Progenitor cell of endocrine pancreas (in vitro differentiated cells): Measurements from ENCODE around the gene INSIG2. TPM values are rescaled to one million over a fixed set of nuclear protein-coding genes. Genes with fewer than 3 reads are reported as not detected.

Source experiments
- DNase-seq: peaks from one replicate; pipeline ENCODE4 v3.0.0; 2021; ENCODE audit warnings: low spot score; ENCODE audit not compliant: unreplicated experiment
- H3K27ac Mint-ChIP-seq: 2 replicates; pipeline ENCODE4 v1.8.0; 2021; ENCODE audit warnings: mild to moderate bottlenecking, moderate library complexity, mixed read lengths
- H3K27me3 Mint-ChIP-seq: 2 replicates; pipeline ENCODE4 v1.8.0; 2021; ENCODE audit warnings: mixed read lengths
- H3K36me3 Mint-ChIP-seq: 2 replicates; pipeline ENCODE4 v1.8.0; 2022; ENCODE audit warnings: mixed read lengths; ENCODE audit not compliant: insufficient read depth
- H3K4me1 Mint-ChIP-seq: 2 replicates; pipeline ENCODE4 v1.8.0; 2021; ENCODE audit warnings: low read depth, mixed read lengths
- H3K4me3 Mint-ChIP-seq: 2 replicates; pipeline ENCODE4 v1.8.0; 2021; ENCODE audit warnings: low read depth, mild to moderate bottlenecking, moderate library complexity, mixed read lengths
- H3K9me3 Mint-ChIP-seq: 2 replicates; pipeline ENCODE4 v1.8.0; 2021; ENCODE audit warnings: low read depth, mixed read lengths
- CTCF ChIP-seq: fragments of 200-600 bp; sonication (generic); IDR thresholded peaks from one replicate; pipeline ENCODE4 v1.5.0; 2021; ENCODE audit warnings: antibody characterized with exemption, mild to moderate bottlenecking; ENCODE audit not compliant: unreplicated experiment
- total RNA-seq: library from RNA; stranded (reverse); gene quantifications from 2 replicates; pipeline ENCODE4 v1.2.1, GENCODE V29; 2021

Gene INSIG2
- total RNA-seq, 1 donor from 2014 or later, result 34.3 TPM

GRCh38 chr2:118065015-118065706 is 23.1 kb upstream of the INSIG2 start:
- no peak for TF ChIP-seq CTCF
- no peaks in the 10 kb centered on the region for H3K27me3 Mint-ChIP-seq
- H3K9me3 Mint-ChIP-seq, result no peaks in the 10 kb centered on the region
- peaks cover 24% of the 10 kb centered on the region for H3K4me1 Mint-ChIP-seq
- no peak for DNase-seq
- H3K36me3 Mint-ChIP-seq, result no peaks in the 10 kb centered on the region
- H3K4me3 Mint-ChIP-seq, result no peak overlapping the region
- H3K27ac Mint-ChIP-seq, result no peak overlapping the region

GRCh38 chr2:118065921-118066511 is 22.3 kb upstream of the INSIG2 start:
- no peak overlapping the region for H3K27ac Mint-ChIP-seq
- H3K4me1 Mint-ChIP-seq, result peaks cover 24% of the 10 kb centered on the region
- no peak for DNase-seq
- no peak overlapping the region for H3K4me3 Mint-ChIP-seq
- H3K27me3 Mint-ChIP-seq, result no peaks in the 10 kb centered on the region
- TF ChIP-seq CTCF, result no peak
- no peaks in the 10 kb centered on the region for H3K9me3 Mint-ChIP-seq
- H3K36me3 Mint-ChIP-seq, result no peaks in the 10 kb centered on the region

GRCh38 chr2:118077636-118078247 is 10.5 kb upstream of the INSIG2 start:
- Mint-ChIP-seq H3K36me3 (no peaks in the 10 kb centered on the region), H3K4me1 (peaks cover 8% of the 10 kb centered on the region), H3K9me3 (no peaks in the 10 kb centered on the region), H3K4me3 (no peak overlapping the region), H3K27me3 (no peaks in the 10 kb centered on the region), H3K27ac (no peak overlapping the region)
- TF ChIP-seq CTCF, result no peak
- no peak for DNase-seq

- TF ChIP-seq CTCF, result no peak
- Mint-ChIP-seq H3K27me3 (no peaks in the 10 kb centered on the region), H3K9me3 (no peaks in the 10 kb centered on the region), H3K27ac (peak overlapping the region; percentile 9), H3K4me3 (no peak overlapping the region), H3K4me1 (peaks cover 10% of the 10 kb centered on the region), H3K36me3 (no peaks in the 10 kb centered on the region)
- DNase-seq, result no peak
Measured at GRCh38 chr2:118078734-118079133, 9.5 kb upstream of the INSIG2 start.

- Mint-ChIP-seq H3K4me3 (no peak overlapping the region), H3K9me3 (no peaks in the 10 kb centered on the region), H3K36me3 (no peaks in the 10 kb centered on the region), H3K4me1 (peaks cover 42% of the 10 kb centered on the region), H3K27me3 (no peaks in the 10 kb centered on the region), H3K27ac (no peak overlapping the region)
- no peak for DNase-seq
- no peak for TF ChIP-seq CTCF
Measured at GRCh38 chr2:118084491-118085089, 3.7 kb upstream of the INSIG2 start.
